ENCODE results near the gene PPOX. TPM values are rescaled to one million over a fixed set of nuclear protein-coding genes. Genes with fewer than 3 reads are reported as not detected.
A peak's percentile ranks its signal among the peaks of the same experiment; 100 is the strongest.

Gene PPOX
- polyA plus RNA-seq, 1 experiment = 29.7 TPM

GRCh38 chr1:161199506-161200139 lies 33.4 kb downstream of the PPOX start:
- Histone ChIP-seq H3K4me3 (ENCODE audit: low read depth, low read length) (no peak overlapping the region), H3K36me3 (ENCODE audit: control insufficient read depth, insufficient read depth, low read length) (peaks cover 6% of the 10 kb centered on the region), H3K27me3 (ENCODE audit: control insufficient read depth, insufficient read depth, low read length) (no peaks in the 10 kb centered on the region)
- no peak for DNase-seq (ENCODE audit: low read depth)
- TF ChIP-seq CTCF (IDR thresholded peaks at IDR 0.05; ENCODE audit: insufficient read depth, low read depth, low read length) = no peak
- CTCF ChIA-PET = interaction anchor here (1.3 to 2.9 kb wide), 2 partner anchors 26 to 182 kb away, joined by 6 to 18 read pairs; partner anchors contain the start of gene TOMM40L
- POLR2A ChIA-PET = no interaction called here

GRCh38 chr1:161200421-161200991 lies 34.3 kb downstream of the PPOX start:
- CTCF ChIA-PET = interaction anchor here (2.6 to 13.8 kb wide), 3 partner anchors 9 to 182 kb away, joined by 8 to 159 read pairs (median 13); partner anchors contain the start of genes APOA2 and TOMM40L
- Histone ChIP-seq H3K27me3 (ENCODE audit: control insufficient read depth, insufficient read depth, low read length) (no peaks in the 10 kb centered on the region), H3K4me3 (ENCODE audit: low read depth, low read length) (no peak overlapping the region), H3K36me3 (ENCODE audit: control insufficient read depth, insufficient read depth, low read length) (peaks cover 3% of the 10 kb centered on the region)
- TF ChIP-seq CTCF (IDR thresholded peaks at IDR 0.05; ENCODE audit: insufficient read depth, low read depth, low read length) = no peak
- POLR2A ChIA-PET = no interaction called here
- DNase-seq (ENCODE audit: low read depth) = no peak

GRCh38 chr1:161200992-161201835 lies 35.0 kb downstream of the PPOX start:
- no peak for TF ChIP-seq CTCF (IDR thresholded peaks at IDR 0.05; ENCODE audit: insufficient read depth, low read depth, low read length)
- CTCF ChIA-PET = interaction anchor here (0.7 to 13.8 kb wide), 8 partner anchors 8 to 186 kb away, joined by 3 to 159 read pairs (median 8); partner anchors contain the start of genes APOA2 and TOMM40L
- peak overlapping the region; percentile 30; the same call in 1 of the 2 replicates for H3K4me3 ChIP-seq (ENCODE audit: low read depth, low read length)
- POLR2A ChIA-PET = interaction anchor here (0.5 to 1.2 kb wide), 5 partner anchors 12 to 121 kb away, joined by 3 to 4 read pairs (median 3); partner anchors contain the start of gene DEDD
- DNase-seq (ENCODE audit: low read depth) = no peak
- no peaks in the 10 kb centered on the region for H3K27me3 ChIP-seq (ENCODE audit: control insufficient read depth, insufficient read depth, low read length)
- H3K36me3 ChIP-seq (ENCODE audit: control insufficient read depth, insufficient read depth, low read length) = peaks cover 3% of the 10 kb centered on the region; the same call in 1 of the 2 replicates

GRCh38 chr1:161201836-161202712 lies 35.8 kb downstream of the PPOX start, which contains the start of gene NDUFS2:
NDUFS2 (plus strand) TSS chr1:161202367; CDS start chr1:161202386, 19 bp downstream.
- H3K4me3 ChIP-seq (ENCODE audit: low read depth, low read length) = peak within 1 kb of the TSS; percentile 70
- peak; percentile 93 for DNase-seq (ENCODE audit: low read depth)
- CTCF ChIA-PET = interaction anchor here (0.7 to 13.8 kb wide), 8 partner anchors 9 to 185 kb away, joined by 3 to 159 read pairs (median 8); partner anchors contain the start of genes APOA2 and TOMM40L
- TF ChIP-seq CTCF (IDR thresholded peaks at IDR 0.05; ENCODE audit: insufficient read depth, low read depth, low read length) = peak; percentile 39
- POLR2A ChIA-PET = interaction anchor here (0.6 to 1.2 kb wide), 5 partner anchors 11 to 188 kb away, joined by 3 to 4 read pairs (median 3); partner anchors contain the start of gene DEDD
- H3K27me3 ChIP-seq (ENCODE audit: control insufficient read depth, insufficient read depth, low read length) = no peaks in the 10 kb centered on the region
- peaks cover 6% of the 10 kb centered on the region for H3K36me3 ChIP-seq (ENCODE audit: control insufficient read depth, insufficient read depth, low read length)
